ENCODE measurements around the gene ODC1.

Gene ODC1

GRCh38 chr2:10408649-10409579 lies 39.2 kb downstream of the ODC1 start:
- Histone ChIP-seq H3K9ac (ENCODE audit: low read length) (no peak overlapping the region), H3K36me3 (ENCODE audit: low read length) (no peaks in the 10 kb centered on the region), H4K20me1 (ENCODE audit: low read depth, low read length) (no peaks in the 10 kb centered on the region), H3K79me2 (ENCODE audit: insufficient read depth, low read length) (no peaks in the 10 kb centered on the region), H3K9me3 (ENCODE audit: insufficient read depth, low read length) (no peaks in the 10 kb centered on the region), H2AFZ (ENCODE audit: low read depth, low read length, severe bottlenecking) (no peak overlapping the region), H3K27ac (ENCODE audit: low read depth, low read length) (peak overlapping the region; percentile 87; the same call in 1 of the 2 replicates), H3F3A (ENCODE audit: insufficient read depth) (peaks cover 7% of the 10 kb centered on the region), H3K9me2 (replicated peaks; ENCODE audit: insufficient read depth, low read length) (no peaks in the 10 kb centered on the region), H3K27me3 (ENCODE audit: low read length) (no peaks in the 10 kb centered on the region), H3K4me3 (ENCODE audit: insufficient read depth, low read length, poor library complexity, severe bottlenecking) (no peak overlapping the region), H3K4me2 (ENCODE audit: low read depth, low read length, poor library complexity, severe bottlenecking) (peak overlapping the region; percentile 49)
- TF ChIP-seq EZH2phosphoT487 (conservative IDR thresholded peaks at IDR 0.05; ENCODE audit: low read length) = no peak
- TF ChIP-seq, protein P1, sequence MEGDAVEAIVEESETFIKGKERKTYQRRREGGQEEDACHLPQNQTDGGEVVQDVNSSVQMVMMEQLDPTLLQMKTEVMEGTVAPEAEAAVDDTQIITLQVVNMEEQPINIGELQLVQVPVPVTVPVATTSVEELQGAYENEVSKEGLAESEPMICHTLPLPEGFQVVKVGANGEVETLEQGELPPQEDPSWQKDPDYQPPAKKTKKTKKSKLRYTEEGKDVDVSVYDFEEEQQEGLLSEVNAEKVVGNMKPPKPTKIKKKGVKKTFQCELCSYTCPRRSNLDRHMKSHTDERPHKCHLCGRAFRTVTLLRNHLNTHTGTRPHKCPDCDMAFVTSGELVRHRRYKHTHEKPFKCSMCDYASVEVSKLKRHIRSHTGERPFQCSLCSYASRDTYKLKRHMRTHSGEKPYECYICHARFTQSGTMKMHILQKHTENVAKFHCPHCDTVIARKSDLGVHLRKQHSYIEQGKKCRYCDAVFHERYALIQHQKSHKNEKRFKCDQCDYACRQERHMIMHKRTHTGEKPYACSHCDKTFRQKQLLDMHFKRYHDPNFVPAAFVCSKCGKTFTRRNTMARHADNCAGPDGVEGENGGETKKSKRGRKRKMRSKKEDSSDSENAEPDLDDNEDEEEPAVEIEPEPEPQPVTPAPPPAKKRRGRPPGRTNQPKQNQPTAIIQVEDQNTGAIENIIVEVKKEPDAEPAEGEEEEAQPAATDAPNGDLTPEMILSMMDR (IDR thresholded peaks at IDR 0.05; ENCODE audit: insufficient read depth, low read length, poor library complexity, severe bottlenecking) = peak; percentile 89

DNA sequence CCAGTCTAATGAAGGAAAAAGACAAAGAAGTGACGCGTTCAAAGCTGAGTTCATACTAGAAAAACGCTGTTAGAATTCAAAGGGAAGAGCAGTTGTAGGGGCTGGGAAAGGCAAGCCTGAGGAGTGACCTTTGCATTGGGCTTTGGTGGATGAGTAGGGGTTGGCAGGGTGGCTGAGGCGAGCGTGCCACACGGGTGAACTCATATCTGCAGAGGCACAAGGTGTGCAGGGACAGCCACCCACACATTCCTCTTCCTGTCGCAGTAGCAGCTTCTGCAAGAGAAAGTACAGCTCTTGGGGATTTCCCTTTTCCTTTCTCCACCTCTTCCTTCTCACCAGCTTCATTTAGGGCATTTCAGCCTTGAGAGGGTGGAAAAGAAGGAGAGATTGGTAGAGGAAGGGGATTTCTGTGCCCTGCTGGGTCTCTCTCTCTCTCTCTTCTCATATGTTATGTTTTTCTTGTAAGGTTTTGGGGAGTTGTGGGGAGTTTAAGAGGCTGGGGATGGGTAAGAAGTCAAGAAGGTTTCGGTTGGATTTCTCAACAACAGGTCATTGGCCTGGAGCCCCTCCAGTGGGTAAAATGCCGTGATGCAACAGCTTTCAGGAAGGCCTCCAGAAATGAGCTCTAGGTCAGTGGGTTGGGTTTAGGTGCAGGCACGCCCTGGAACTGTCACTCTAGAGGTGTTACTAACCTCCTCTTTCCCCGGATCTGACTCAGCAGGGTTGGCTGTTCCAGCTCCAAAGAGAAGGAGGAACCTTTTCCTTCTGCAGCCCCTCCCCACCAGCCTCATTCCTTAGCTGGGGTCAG lies 40.1 kb downstream of the ODC1 start:
- H3K27ac ChIP-seq (ENCODE audit: low read depth, low read length) = no peak overlapping the region

DNA sequence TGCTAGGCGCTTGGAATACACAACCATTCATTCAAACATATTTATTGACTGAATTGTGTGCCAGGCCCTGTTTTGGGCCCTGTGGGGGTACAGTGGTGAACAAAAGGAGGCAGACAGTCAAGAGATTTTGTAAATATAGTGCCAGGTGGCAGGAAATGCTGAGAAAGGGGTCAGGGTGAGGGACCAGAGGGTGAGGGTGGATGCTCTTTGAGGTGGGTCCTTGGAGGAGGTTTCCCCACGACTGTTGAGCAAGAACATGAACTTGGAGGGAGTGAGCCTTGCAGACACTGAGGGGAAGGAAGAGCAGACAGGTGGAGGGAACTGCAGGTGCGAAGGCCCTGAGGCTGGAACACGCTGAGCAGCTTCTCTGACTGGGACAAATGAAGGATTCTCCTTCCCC lies 40.7 kb downstream of the ODC1 start:
- Histone ChIP-seq H2AFZ (ENCODE audit: low read depth, low read length, severe bottlenecking) (no peak overlapping the region), H3K9me3 (ENCODE audit: insufficient read depth, low read length) (no peaks in the 10 kb centered on the region), H4K20me1 (ENCODE audit: low read depth, low read length) (no peaks in the 10 kb centered on the region), H3F3A (ENCODE audit: insufficient read depth) (peaks cover 7% of the 10 kb centered on the region), H3K4me3 (ENCODE audit: insufficient read depth, low read length, poor library complexity, severe bottlenecking) (no peak overlapping the region), H3K36me3 (ENCODE audit: low read length) (no peaks in the 10 kb centered on the region), H3K9ac (ENCODE audit: low read length) (no peak overlapping the region), H3K27ac (ENCODE audit: low read depth, low read length) (no peak overlapping the region), H3K4me2 (ENCODE audit: low read depth, low read length, poor library complexity, severe bottlenecking) (no peak overlapping the region), H3K9me2 (replicated peaks; ENCODE audit: insufficient read depth, low read length) (no peaks in the 10 kb centered on the region), H3K79me2 (ENCODE audit: insufficient read depth, low read length) (no peaks in the 10 kb centered on the region), H3K27me3 (ENCODE audit: low read length) (no peaks in the 10 kb centered on the region)
- TF ChIP-seq, protein P1 (IDR thresholded peaks at IDR 0.05; ENCODE audit: insufficient read depth, low read length, poor library complexity, severe bottlenecking) = no peak
- TF ChIP-seq EZH2phosphoT487 (conservative IDR thresholded peaks at IDR 0.05; ENCODE audit: low read length) = no peak

More for the DNA sequence above, 40.1 kb downstream of the ODC1 start:
- H3K4me2 ChIP-seq (ENCODE audit: low read depth, low read length, poor library complexity, severe bottlenecking) = no peak overlapping the region
- H3K27me3 ChIP-seq (ENCODE audit: low read length) = no peaks in the 10 kb centered on the region
- H3K36me3 ChIP-seq (ENCODE audit: low read length) = no peaks in the 10 kb centered on the region
- no peaks in the 10 kb centered on the region for H3K79me2 ChIP-seq (ENCODE audit: insufficient read depth, low read length)
- H3F3A ChIP-seq (ENCODE audit: insufficient read depth) = peaks cover 7% of the 10 kb centered on the region
- H3K9me3 ChIP-seq (ENCODE audit: insufficient read depth, low read length) = no peaks in the 10 kb centered on the region
- H4K20me1 ChIP-seq (ENCODE audit: low read depth, low read length) = no peaks in the 10 kb centered on the region
- no peak overlapping the region; the same call in 1 of the 2 replicates for H3K9ac ChIP-seq (ENCODE audit: low read length)
- no peak for TF ChIP-seq EZH2phosphoT487 (conservative IDR thresholded peaks at IDR 0.05; ENCODE audit: low read length)
- TF ChIP-seq, protein P1 (IDR thresholded peaks at IDR 0.05; ENCODE audit: insufficient read depth, low read length, poor library complexity, severe bottlenecking) = no peak
- no peaks in the 10 kb centered on the region for H3K9me2 ChIP-seq (replicated peaks; ENCODE audit: insufficient read depth, low read length)
- no peak overlapping the region for H2AFZ ChIP-seq (ENCODE audit: low read depth, low read length, severe bottlenecking)
- H3K4me3 ChIP-seq (ENCODE audit: insufficient read depth, low read length, poor library complexity, severe bottlenecking) = no peak overlapping the region

Data from SU-DHL-6 (cell line).